ENCODE data around the gene TTC38.
"Not testable (repeated sequence)": the region's sequence is repeated elsewhere in the genome, so short reads cannot be mapped to it uniquely, and the experiment has no call there.

Gene TTC38

GRCh38 chr22:46247443-46247975, 20.3 kb upstream of the TTC38 start:
- DNase-seq: no peak

GRCh38 chr22:46250035-46250782, 17.6 kb upstream of the TTC38 start, which contains the start of gene CDPF1:
TSS of gene CDPF1 (minus strand) at chr22:46250293. CDS start at chr22:46248284, 2,009 bp downstream.
- peak; percentile 92 for DNase-seq

- DNase-seq: no peak
Observed at GRCh38 chr22:46250783-46251125, 17.1 kb upstream of the TTC38 start.

DNA sequence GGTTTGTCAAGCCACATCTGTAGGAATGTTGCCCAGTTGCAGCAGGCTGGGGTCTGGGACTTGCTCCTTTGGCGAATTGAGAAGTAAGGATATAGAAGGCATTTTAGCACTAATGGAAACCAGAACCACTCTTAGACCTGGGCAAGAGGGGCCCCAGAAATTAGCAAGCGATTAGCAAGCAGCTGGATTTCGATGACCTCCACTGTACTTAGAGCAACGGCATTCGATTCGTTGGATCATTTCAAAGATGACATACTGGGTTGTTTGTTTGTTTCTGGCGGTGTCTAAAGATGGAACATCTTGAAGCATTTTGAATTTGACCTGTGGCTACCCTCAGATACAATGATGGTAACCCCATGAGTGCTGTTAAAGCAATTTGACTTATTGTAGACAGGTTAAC, 16.5 kb upstream of the TTC38 start:
- no peak for DNase-seq

DNA sequence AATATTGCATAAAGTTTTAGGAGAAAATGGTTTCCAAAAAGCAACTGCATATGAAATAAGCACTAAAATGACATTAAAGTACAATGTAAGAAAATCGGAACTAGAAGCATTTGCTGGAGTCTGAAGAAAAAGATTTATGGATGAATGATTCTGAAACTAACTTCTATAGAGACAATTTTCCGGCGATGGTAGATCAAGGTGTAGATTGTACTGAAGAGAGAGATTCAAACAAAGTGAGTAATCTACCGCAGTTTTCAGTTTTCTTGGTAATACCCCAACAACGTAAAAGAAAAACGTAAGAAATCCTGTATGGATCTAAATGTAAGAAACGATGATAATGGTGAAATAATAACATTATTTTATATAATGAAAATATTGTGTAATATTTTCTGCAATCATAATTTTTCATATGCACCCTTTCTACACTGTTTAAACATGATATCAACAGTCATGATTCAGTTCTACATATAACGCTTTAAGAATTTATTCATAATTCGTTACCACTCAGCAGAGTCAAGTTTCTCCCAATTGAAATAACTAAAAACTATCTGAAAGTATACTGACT, 15.9 kb upstream of the TTC38 start:
- DNase-seq: peak; percentile 78

GRCh38 chr22:46256358-46256958, 11.3 kb upstream of the TTC38 start:
- DNase-seq: no peak

DNA sequence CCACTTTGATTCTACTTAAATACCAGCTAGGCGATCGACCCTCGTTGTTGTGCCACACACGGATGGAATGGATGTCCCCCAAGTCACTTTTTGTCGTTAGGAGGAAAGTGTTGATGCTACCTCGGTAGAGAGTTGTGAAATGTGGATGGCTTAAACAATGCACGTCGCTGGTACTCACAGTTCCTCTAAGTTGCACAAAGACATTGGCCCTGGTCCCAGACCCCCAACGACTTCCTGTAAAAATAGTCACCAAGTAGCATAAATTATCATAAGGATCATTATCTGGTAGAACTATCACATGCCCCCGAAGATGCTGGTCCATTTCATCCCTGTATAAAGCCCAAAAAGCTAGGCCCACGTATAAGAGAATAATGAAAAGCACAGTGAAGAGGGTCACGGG, 8.4 kb upstream of the TTC38 start:
- DNase-seq: no peak

GRCh38 chr22:46260038-46260437, 7.8 kb upstream of the TTC38 start:
- no peak for DNase-seq

DNA sequence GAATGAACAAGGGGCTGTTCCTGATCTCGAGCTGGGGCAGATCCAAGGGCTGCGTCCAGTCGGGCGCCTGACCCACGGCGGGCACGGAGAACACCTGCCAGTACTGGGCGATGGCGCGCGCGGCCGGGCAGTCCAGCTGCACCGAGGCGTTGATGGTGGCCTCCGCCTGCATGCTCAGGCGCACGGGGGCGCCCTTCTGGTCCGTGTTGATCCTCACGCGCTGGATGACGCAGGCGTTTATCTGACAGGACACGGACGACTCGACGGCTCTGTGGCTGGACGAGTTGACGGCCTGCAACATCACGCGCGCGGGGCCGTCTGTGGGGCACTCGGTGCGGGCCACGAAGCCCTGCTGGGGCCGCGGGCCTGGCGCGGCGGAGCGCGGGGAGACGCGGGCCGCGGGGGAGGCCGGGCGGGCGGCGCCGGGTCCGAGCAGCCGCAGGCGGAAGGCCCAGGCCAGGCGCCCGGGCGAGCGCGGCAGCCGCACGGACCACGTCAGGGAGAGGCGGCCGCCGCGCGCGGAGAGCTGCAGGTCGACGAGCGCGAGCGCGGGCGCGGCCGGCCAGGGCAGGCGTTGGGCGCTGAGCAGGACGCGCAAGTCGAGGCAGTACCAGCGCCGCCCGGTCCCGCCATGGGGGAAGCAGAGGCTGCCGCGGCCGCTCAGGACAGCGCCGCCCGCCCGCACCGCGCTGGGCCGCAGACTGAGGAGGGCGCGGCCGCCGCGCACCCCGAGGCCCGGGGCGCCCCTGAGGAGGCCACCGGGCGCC, 5.2 kb upstream of the TTC38 start:
- DNase-seq: no peak

DNA sequence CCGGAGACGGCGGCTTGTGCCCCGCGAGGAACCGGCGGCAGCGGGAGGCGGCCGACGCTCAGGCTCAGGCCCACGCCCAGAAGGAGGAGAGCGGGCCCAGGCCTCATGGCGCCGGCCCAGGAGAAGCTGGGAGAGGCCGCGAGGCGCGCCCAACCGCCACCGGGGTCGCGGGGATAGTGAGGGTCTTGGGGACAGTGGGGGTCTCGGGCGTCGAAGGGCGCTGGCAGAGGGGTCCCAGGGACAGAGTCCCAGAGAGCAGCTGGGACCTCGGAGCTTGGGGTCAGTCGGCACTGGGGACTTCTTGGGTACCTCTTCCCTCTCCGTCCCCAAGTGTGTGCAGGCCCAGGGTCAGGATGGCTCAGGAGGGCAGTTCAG, 4.6 kb upstream of the TTC38 start, which contains the start of gene PKDREJ:
Gene PKDREJ (minus strand): TSS at position 128 of the 375 bp plus-strand sequence. CDS start 21 bp downstream, at position 107.
- no peak for DNase-seq

GRCh38 chr22:46264520-46264919, 3.3 kb upstream of the TTC38 start:
- not testable (repeated sequence) for DNase-seq

GRCh38 chr22:46265627-46266026, 2.2 kb upstream of the TTC38 start:
- not testable (repeated sequence) for DNase-seq

DNA sequence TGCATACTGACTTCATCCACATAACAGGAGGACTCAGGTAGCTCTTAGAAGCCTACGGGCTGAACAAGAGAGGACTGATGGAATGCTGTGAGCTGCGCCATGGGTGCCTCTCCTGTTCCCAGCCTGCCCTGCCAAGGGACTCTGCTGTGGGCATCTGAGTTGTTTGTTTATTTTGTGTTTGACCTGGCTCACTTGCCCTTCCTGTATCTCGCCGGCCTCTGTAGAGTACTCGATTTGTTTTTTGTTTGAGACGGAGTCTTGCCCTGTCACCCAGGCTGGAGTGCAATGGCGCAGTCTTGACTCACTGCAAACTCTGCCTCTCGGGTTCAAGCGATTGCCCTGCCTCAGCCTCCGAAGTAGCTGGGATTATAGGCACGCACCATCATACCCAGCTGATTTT, 1.8 kb downstream of the TTC38 start:
- no peak for DNase-seq

- DNase-seq: no peak
Observed at GRCh38 chr22:46272196-46272595, 4.4 kb downstream of the TTC38 start.

DNA sequence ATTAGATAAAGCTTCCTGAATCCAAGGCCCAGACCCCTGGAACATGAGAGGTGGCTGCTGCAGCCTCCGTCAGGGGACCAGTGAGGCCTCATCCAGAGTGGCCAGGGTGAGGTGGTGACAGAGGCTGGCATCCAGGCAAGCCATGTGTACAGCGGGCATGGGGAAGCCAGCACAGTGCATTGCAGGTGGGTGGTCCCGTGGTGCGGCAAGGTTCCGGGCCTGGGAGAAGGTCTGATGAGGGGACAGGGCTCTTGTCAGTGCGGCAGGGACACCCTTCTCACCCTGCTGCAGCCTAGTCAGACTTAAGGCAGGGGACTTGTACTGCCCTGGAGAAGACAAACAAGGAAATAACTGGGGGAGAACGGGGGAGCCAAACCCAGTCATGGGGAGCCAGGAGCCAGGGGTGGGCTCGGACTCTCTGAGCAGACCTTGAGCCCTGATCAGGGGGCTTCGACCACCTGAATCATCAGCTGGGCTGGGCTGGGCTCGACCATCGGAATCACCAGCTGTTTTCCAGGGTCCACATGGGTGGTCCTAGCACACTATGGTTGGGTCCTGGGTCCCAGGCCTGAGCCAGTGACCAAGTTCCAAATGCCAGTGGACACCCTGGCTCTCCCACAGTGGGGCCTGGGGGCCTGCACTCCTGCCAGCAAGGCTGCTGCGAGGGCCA, 5.1 kb downstream of the TTC38 start:
- DNase-seq: no peak

- DNase-seq: no peak
Observed at GRCh38 chr22:46273432-46274148, 5.8 kb downstream of the TTC38 start.

DNA sequence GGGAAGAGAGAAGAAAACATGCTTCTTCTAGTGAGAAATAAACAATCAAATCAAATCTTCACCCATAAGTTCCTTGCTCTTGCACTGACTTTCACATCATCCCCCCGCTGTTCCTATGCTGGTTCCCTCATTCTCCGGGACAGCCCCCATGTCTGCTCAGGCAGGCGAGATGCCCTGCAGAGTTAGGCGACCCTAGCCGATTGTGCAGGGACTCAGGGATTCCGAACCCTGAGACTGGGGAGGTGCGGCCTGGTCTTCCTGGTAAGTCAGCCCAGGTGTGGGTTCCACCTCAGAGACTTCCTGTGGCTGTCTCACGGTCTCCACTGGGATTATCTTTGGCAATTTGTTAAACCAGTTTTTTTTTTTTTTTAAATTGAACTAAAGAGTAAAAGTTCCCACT, 6.6 kb downstream of the TTC38 start:
- no peak for DNase-seq

GRCh38 chr22:46275455-46276122, 7.8 kb downstream of the TTC38 start:
- DNase-seq: no peak

- DNase-seq: no peak
Observed at GRCh38 chr22:46276563-46276962, 8.8 kb downstream of the TTC38 start.

DNA sequence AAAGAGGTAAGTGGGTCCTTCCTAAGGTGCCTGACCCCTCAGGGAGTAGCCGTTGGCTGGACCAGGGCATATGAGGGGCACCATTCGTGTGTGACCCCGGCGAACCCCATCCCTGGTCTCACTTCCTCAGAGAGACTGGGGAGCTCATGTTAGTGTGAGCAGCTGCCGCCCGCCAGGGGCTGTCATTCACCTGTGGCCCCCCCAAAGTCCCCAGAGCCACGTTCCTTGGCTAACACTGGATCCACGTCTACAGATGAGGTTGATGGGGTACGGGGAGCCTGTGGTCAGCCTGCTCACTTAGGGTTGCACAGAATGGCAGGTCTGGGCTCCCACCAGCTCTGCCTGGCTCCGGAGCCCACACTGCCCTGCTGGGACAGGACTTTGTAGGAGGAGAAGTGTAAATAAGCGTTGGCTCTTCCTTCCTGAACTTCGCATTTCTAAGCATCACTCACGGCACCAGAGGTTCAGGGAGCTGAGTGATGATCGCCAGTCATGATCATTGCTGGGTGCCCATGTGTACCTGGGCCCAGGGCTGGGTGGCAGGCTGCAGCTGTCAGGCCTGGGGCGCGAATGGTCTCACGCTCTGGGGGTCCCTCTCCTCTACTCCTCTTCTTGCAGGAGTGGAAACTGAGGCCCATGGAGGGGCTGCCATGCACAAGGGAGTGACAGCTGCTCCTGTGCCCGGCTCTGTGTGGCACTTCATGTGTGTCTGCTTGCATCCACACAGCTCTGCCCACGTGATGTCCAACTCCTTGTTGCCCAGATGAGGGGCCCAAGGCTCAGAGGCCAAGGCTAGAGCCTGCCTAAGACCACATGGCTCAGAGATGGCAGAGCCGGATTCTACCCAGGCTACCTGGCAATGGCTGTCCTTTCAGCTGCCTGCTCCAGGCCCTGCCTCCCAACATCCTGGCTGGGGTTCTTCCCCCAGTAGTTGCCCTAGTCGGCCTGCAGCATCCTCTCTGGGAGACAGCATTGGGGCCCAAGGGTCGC, 11.1 kb downstream of the TTC38 start:
- no peak for DNase-seq
